Activated CD4-positive, alpha-beta T cell treated with anti-CD3 and anti-CD28 coated beads for 24 hours (primary cell): ENCODE measurements around the gene DAB1.

Source experiments
- DNase-seq, 2 donors: peaks; one replicate each; pipeline ENCODE4 v3.0.0-alpha.2; 2020; ENCODE audit warnings: low read depth in 2 of 2

DAB1 gene

DNA sequence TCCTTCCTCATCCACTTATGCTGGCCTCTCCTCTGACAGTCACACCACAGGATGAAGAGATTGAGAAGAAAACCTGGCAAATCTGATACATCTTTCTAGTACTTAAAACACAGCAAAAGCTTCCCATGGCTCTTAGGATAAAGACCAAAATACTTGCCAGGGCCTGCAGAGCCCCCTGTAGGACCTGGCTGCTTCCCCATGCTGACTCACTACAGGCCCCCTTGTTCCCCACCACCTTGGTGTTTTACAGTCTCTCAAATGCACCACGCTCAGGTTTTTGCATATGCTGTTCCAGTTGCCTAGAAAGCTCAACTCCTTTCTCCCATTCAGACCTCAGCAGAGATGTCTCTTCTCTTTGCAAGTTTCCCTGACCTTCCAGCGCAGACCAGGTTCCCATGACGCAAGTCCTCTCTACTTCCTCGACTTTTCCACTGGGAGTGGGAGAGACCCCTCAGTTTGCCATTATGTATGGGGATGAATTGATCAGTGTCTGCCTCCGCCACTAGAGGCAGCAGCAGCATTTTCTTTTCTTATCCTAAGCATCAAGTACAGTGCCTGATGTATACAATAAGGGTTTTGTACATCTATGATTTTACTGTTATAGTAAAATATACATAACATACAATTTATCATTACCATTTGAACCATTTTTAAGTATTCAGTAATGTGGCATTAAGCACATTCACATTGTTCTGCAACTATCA lies 344.3 kb downstream of the DAB1 start:
- DNase-seq, result no peak

DNA sequence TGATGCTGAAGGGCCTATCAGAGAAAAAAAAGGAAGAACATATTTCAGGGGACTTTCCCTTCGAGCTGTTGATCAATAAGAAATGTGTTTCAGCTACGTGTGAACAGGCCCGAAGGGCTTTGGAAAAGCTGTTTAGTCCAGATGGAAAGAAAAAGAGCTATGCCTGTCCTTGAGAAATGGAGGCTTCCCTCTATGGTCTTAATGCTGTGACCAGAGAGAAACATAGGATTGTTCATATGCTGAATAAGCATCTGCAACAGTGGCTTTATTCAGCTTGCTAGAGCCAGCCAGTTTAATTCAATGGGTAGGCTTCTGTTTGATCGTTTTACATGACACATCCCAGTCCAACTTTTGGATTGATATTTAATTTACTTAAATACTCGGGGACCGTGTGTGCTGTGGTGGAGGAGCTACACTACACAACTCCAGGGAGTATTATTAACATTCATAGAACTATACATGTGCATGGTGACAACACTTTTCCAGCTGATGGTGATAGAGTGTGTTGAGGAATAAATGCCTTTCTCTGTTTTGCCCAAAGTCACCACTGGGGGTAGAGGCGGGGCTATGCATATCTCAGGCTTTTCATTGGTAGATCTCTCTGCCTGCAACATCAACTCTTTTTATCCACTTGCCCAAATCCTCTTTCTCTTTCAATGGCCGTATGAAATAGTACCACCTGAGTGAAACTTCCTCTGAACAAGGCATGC lies 351.3 kb downstream of the DAB1 start:
- no peak for DNase-seq

DNA sequence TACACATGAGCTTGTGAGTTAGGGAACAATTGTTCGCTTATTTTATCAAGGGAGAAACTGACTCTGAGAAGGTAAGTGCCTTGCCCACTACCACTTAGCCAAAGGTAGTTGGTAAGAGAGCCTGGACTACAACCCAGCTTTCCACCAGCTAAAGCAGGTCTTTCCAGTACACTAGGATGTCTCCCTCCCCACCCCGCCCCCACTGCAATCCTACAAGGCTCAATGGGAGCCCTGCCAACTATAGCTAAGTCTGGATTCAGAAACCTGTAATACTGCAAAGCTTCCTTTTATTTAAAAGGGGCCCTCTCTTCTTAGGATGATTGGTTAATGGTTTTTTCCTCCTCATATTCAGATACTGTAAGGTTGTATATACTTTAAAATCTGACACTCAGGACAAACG lies 356.0 kb downstream of the DAB1 start:
- DNase-seq, result no peak

- DNase-seq, result no peak
Measured at GRCh38 chr1:57066980-57067610, 356.8 kb downstream of the DAB1 start.

DNA sequence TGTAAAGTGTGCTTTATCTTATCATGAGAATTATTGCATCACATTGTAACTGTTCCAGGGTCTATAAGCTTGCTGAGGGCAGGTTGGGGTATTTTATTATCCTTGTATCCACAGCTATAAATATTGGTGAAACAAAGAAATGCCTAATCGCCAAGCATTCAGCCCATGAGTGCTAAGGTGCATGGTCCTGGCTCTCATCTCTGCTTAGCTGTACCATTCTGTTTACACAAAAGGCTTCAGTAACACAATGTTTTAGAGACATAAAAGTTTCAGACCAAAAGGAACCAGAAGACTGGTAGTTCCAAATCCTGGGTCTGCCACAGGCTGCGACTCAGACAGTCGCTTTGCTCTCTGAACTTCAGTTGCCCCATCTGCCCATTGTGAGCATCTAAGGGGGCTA lies 358.4 kb downstream of the DAB1 start:
- no peak for DNase-seq

DNA sequence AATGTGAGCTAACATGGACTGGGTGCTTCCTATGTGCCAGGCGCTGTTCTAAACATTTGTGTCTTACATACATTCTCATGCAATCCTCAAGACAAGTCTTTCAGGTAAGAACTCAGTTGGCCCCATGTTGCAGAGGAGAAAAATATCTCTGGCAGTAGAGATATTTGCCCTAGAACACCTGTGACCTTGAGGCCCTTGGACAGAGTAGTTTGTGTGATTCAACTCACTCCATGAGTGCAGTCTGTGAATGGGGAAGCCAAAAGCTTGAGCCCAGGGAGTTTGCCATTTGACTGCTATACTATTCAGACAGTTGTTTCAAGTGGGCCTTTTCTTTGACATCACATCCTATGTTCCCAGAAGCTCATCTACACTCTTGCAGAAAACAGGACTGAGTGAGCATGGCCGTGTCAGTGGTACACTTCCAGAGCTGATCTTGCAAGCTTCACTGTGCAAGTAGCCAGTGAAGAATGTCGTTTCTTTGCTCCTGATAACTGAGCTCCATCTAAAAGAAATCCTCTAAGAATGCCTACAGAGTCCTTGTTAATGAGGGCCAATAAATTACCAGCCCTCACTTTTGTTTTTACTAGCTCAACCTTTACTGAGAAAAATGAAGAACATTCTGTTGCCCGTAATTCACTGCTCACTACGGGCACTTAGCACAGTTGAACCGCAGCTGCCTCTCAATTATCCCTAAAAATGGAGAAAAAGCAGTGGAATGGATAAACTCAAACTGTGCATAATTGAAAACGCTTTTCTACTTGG lies 359.3 kb downstream of the DAB1 start:
- DNase-seq, result no peak

- DNase-seq, result no peak
Measured at GRCh38 chr1:57063406-57064125, 360.3 kb downstream of the DAB1 start.

GRCh38 chr1:57061369-57061768 lies 362.5 kb downstream of the DAB1 start:
- no peak for DNase-seq

GRCh38 chr1:57060451-57060850 lies 363.4 kb downstream of the DAB1 start:
- DNase-seq, result no peak

- no peak for DNase-seq
Measured at GRCh38 chr1:57058652-57059501, 365.0 kb downstream of the DAB1 start.

DNA sequence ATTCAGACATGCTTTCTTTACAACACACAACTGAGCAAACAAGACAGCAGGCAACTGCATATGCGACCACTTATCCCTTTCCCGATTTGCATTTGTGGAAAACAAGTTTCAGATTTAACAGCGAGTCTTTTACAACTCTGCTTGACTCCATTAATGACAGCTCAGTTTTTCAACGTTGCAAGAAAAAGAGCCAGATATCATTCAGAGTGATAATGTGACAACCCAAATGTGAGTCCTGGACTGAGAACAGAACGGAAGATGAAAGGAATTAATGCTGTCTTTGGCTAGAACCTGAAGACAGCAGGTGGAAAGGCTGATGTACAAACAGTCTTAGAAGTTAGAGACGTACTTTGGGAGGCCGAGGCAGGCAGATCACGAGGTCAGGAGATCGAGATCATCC lies 375.0 kb downstream of the DAB1 start:
- no peak for DNase-seq

GRCh38 chr1:57046462-57046861 lies 377.4 kb downstream of the DAB1 start:
- no peak for DNase-seq

GRCh38 chr1:57041901-57042300 lies 382.0 kb downstream of the DAB1 start:
- no peak for DNase-seq

- no peak for DNase-seq
Measured at GRCh38 chr1:57040811-57041210, 383.0 kb downstream of the DAB1 start.

DNA sequence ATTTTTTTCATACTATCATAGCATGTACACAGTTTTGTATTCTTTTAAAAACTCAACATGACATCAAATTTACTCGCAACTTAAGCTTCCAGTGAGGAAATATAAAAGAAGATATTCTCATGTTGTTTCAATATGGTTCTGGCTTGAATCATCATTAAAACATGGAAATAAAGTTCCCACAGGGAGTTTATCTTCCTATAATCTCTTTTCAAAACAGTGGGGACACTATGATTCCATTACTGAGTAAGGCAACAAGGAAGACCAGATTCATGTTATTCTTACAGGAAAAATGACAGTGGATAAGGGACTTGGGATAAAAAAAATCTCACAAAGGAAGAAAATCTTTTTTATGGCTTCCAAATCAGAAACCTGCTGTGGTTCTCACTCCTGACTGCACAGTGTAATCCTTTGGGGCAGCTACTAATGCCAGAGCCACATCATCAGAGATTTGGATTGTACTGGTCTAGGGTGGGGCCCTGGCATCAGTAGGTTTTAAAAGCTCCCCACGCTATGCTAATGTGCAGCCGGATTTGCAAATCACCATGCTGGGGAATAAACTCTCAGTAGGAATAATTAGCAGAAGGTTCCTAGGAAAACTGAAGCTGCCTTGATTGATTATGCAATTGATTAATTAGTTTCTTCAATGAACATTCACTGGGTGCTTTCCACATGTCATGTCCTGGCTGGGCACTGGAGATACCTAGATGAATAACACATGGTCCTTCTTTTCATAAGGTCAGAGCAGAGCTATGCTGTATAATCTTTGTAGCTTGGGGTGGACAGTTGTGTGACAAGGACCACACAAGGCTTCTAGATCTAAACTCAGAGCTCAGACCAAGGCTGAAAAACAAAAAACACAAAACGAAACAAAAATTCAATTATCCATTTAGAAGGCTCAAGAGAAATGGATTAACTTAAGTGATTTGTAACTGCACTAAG lies 386.9 kb downstream of the DAB1 start:
- DNase-seq, result no peak

GRCh38 chr1:57034713-57035112 lies 389.1 kb downstream of the DAB1 start:
- DNase-seq, result no peak

GRCh38 chr1:57033222-57034001 lies 390.4 kb downstream of the DAB1 start:
- no peak for DNase-seq

- no peak for DNase-seq
Measured at GRCh38 chr1:57026624-57027354, 397.1 kb downstream of the DAB1 start.
